ENCODE data around the gene ADIPOR1.

DNA sequence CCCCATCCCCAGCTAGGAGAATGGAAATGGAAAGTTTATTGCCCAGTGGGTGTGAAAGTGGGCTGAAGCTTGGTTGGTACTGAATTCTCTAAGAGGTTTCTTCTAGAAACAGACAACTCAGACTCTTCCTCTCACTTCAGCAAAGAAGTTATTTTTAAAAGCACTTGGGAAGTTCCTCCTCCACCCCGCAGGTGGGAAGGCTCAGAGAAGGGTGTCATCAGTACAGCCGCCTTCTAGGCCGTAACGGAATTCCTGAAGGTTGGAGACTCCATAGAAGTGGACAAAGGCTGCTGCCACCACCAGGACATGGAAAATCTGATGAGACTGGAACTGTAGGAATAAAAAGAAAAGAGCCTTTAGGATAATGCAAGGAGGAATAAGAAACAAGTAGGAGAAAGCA is 16.7 kb downstream of the ADIPOR1 start:
- TF ChIP-seq SIN3A (IDR thresholded peaks at IDR 0.05; ENCODE audit: borderline replicate concordance, insufficient read depth, low read length), result no peak
- TF ChIP-seq TAF1 (IDR thresholded peaks at IDR 0.05; ENCODE audit: borderline replicate concordance, insufficient read depth, low read length), result no peak
- TF ChIP-seq POLR2AphosphoS5 (IDR thresholded peaks at IDR 0.05; ENCODE audit: low read depth, low read length), result no peak

All from PFSK-1 (cell line).